Measurements from ENCODE around the gene CLP1. TPM values are rescaled to one million over a fixed set of nuclear protein-coding genes. Genes with fewer than 3 reads are reported as not detected.

CLP1 gene
- total RNA-seq (2022) (15.2 and 18.6 TPM in 2 replicates), Bru-seq, nascent RNA (percentile 68 among the genes with signal in this experiment), BruChase-seq, experiment 1, labeled RNA remaining after a 6-hour chase (percentile 49 among the genes with signal in this experiment), BruChase-seq, experiment 2, labeled RNA remaining after a 2-hour chase (percentile 75 among the genes with signal in this experiment)
- long read RNA-seq, transcript CLP1-205 (3 exons, 2,435 nt): major isoform, 15 of 17 reads
- long read RNA-seq, partial matches to known transcripts: 2 of 17 reads
- long read RNA-seq, other reads (novel, unspliced or antisense): 0 of 17 reads

DNA sequence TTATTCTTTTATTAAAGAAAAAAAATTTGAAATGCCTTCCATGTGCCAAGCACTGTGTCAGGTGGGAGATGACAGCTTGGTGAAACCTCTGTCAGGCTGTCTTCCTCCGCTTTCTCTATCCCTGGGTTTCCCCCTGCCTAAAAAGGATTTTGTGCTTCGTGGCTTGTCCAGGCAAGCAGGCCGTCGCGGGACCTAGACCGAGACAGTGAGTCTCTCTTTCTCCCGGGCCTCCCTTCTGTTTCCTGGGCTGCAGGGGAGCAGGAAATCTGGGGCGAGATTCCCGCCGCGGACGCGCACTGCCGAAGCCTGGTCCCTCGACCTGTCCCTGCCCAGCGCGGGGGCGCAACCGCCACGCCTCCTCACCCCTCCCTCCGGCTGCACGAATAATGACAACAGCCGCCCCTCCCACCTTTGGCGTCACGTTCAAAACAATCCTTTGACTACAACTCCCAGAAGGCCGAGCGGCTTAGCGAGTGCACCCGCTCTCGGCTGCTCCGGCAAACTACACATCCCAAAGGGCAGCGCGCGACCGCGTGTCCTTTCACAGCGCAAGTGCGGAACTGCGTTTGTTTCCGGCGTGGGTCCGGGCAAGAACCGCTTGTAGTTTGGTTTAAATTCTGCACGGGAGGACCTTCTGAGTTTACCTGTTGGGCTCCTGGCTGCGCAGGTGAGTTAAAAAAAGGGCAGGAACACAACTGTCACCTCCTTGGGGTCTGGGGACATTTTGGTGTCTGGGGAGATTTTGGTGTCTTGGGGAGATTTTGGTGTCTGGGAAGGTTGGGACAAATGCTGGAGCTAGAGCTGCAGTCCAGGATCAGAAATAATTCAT, at the start of gene CLP1:
Gene CLP1 (plus strand): TSS at position 569 of the 829 bp plus-strand sequence. CDS start 1,715 bp downstream, outside the sequence.
- CTCF ChIA-PET: interaction anchor here (0.6 to 1.2 kb wide), 2 partner anchors 16 to 50 kb away, joined by 3 read pairs; no protein-coding TSS in a partner anchor
- H3K4me1 Mint-ChIP-seq (ENCODE audit: low read depth, unreplicated experiment): peaks cover 8% of the 10 kb centered on the region

GRCh38 chr11:57610170-57610569, 47.4 kb upstream of the CLP1 start:
- BruUV-seq (replicated peaks): no TSS peak
- H3K4me3 Mint-ChIP-seq (ENCODE audit: low read depth, unreplicated experiment): no peak overlapping the region
- no peaks in the 10 kb centered on the region for H3K36me3 Mint-ChIP-seq (ENCODE audit: insufficient read depth, unreplicated experiment)
- H3K27me3 Mint-ChIP-seq (ENCODE audit: unreplicated experiment): no peaks in the 10 kb centered on the region
- no peak overlapping the region for H3K27ac Mint-ChIP-seq (ENCODE audit: unreplicated experiment)
- CTCF ChIA-PET: interaction anchor here (1.6 kb wide), 1 partner anchor 31 kb away, joined by 3 read pairs; no protein-coding TSS in a partner anchor
- no peaks in the 10 kb centered on the region for H3K9me3 Mint-ChIP-seq (ENCODE audit: low read depth, unreplicated experiment)
- H3K4me1 Mint-ChIP-seq (ENCODE audit: low read depth, unreplicated experiment): no peaks in the 10 kb centered on the region
- DNase-seq: no peak
- intact Hi-C loops (cut with micrococcal nuclease; ENCODE audit: unreplicated experiment): no loop called here
- TF ChIP-seq CTCF (IDR thresholded peaks at IDR 0.05; ENCODE audit: unreplicated experiment): no peak

More for the DNA sequence above, at the start of gene CLP1:
- intact Hi-C loops (cut with micrococcal nuclease; ENCODE audit: unreplicated experiment): loop anchor here (1.0 kb wide), 1 partner anchor 9 kb away; no protein-coding TSS in a partner anchor
- BruUV-seq (replicated peaks): no TSS peak
- H3K9me3 Mint-ChIP-seq (ENCODE audit: low read depth, unreplicated experiment): no peaks in the 10 kb centered on the region
- no peaks in the 10 kb centered on the region for H3K27me3 Mint-ChIP-seq (ENCODE audit: unreplicated experiment)
- H3K4me3 Mint-ChIP-seq (ENCODE audit: low read depth, unreplicated experiment): peak within 1 kb of the TSS; percentile 93
- DNase-seq: peak; percentile 99
- peak within 1 kb of the TSS; percentile 80 for H3K27ac Mint-ChIP-seq (ENCODE audit: unreplicated experiment)
- H3K36me3 Mint-ChIP-seq (ENCODE audit: insufficient read depth, unreplicated experiment): peaks cover 25% of the 10 kb centered on the region
- TF ChIP-seq CTCF (IDR thresholded peaks at IDR 0.05; ENCODE audit: unreplicated experiment): no peak

DNA sequence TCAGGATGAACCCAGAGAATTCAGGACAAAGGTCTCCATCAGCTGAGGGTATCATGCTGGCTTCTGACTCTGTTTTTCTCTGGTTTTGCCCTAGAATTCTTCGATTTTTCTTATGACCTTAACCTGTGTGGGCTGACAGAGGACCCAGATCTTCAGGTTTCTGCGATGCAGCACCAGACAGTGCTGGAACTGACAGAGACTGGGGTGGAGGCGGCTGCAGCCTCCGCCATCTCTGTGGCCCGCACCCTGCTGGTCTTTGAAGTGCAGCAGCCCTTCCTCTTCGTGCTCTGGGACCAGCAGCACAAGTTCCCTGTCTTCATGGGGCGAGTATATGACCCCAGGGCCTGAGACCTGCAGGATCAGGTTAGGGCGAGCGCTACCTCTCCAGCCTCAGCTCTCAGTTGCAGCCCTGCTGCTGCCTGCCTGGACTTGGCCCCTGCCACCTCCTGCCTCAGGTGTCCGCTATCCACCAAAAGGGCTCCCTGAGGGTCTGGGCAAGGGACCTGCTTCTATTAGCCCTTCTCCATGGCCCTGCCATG, 43.3 kb upstream of the CLP1 start:
- H3K4me3 Mint-ChIP-seq (ENCODE audit: low read depth, unreplicated experiment): no peak overlapping the region
- no peaks in the 10 kb centered on the region for H3K4me1 Mint-ChIP-seq (ENCODE audit: low read depth, unreplicated experiment)
- no peak for TF ChIP-seq CTCF (IDR thresholded peaks at IDR 0.05; ENCODE audit: unreplicated experiment)
- H3K9me3 Mint-ChIP-seq (ENCODE audit: low read depth, unreplicated experiment): no peaks in the 10 kb centered on the region
- intact Hi-C loops (cut with micrococcal nuclease; ENCODE audit: unreplicated experiment): no loop called here
- no peaks in the 10 kb centered on the region for H3K27me3 Mint-ChIP-seq (ENCODE audit: unreplicated experiment)
- no peak overlapping the region for H3K27ac Mint-ChIP-seq (ENCODE audit: unreplicated experiment)
- no peak for DNase-seq
- no peaks in the 10 kb centered on the region for H3K36me3 Mint-ChIP-seq (ENCODE audit: insufficient read depth, unreplicated experiment)
- TSS peak; percentile 94 for BruUV-seq (replicated peaks)
- CTCF ChIA-PET: interaction anchor here (0.6 kb wide), 1 partner anchor 17 kb away, joined by 4 read pairs; no protein-coding TSS in a partner anchor

DNA sequence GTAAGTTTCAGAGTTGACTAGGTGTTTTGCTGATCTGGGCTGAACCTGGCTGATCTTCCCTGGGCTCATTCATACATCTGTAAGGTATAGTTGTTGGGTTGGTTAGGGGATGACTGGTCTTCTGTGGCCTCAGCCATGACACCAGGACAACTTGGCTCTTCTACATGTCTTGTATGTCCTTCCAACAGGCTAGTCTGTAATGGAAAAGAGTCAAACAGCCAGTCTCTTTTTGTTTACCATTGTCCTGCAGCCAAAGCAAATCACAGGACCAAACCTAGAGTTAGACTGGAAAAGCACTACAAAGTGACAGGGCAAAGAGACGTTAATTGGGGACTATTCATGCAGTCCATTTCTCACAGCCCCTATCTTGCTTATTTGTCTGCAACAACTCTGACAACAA, 42.3 kb upstream of the CLP1 start:
- Mint-ChIP-seq H3K27me3 (ENCODE audit: unreplicated experiment) (no peaks in the 10 kb centered on the region), H3K4me1 (ENCODE audit: low read depth, unreplicated experiment) (no peaks in the 10 kb centered on the region), H3K9me3 (ENCODE audit: low read depth, unreplicated experiment) (no peaks in the 10 kb centered on the region), H3K4me3 (ENCODE audit: low read depth, unreplicated experiment) (no peak overlapping the region), H3K27ac (ENCODE audit: unreplicated experiment) (no peak overlapping the region), H3K36me3 (ENCODE audit: insufficient read depth, unreplicated experiment) (no peaks in the 10 kb centered on the region)
- no peak for DNase-seq
- CTCF ChIA-PET: no interaction called here
- BruUV-seq (replicated peaks): no TSS peak
- no peak for TF ChIP-seq CTCF (IDR thresholded peaks at IDR 0.05; ENCODE audit: unreplicated experiment)
- intact Hi-C loops (cut with micrococcal nuclease; ENCODE audit: unreplicated experiment): no loop called here
